T-helper 1 cell (primary cell): ENCODE results near the gene C19orf44.
"Not testable (repeated sequence)": the region's sequence is repeated elsewhere in the genome, so short reads cannot be mapped to it uniquely, and the experiment has no call there.

Experiments used
- DNase-seq, 5 donors: peaks; one replicate each; pipeline ENCODE4 v3.0.0-alpha.2; 2012 to 2020

Gene C19orf44

DNA sequence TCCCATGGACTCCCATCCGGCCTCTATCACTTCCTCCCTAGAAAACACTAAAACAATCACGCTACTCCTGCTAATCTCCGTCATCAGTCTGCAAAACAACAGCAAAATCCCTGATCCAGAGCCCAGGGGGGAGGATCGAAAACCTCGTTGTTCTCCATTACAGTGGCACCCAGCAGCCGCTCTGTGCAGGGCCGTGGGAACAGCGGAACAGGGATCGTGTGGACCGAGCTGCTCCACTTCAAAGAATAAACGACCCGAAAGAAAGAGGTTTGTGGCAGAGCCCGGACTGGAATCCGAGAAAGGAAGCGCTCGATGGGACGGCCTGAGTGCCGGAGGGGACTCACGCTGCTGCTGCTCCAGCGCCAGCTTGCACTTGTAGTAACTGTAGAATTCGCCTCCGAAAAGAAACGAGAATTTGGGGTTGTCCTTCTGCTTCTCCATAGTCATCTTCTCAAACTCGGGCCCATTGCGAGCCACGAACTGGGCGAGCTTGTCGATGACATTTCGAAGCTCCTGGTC lies 45.4 kb downstream of the C19orf44 start:
- peak in 1 of 5 donors; percentile 12 for DNase-seq

DNA sequence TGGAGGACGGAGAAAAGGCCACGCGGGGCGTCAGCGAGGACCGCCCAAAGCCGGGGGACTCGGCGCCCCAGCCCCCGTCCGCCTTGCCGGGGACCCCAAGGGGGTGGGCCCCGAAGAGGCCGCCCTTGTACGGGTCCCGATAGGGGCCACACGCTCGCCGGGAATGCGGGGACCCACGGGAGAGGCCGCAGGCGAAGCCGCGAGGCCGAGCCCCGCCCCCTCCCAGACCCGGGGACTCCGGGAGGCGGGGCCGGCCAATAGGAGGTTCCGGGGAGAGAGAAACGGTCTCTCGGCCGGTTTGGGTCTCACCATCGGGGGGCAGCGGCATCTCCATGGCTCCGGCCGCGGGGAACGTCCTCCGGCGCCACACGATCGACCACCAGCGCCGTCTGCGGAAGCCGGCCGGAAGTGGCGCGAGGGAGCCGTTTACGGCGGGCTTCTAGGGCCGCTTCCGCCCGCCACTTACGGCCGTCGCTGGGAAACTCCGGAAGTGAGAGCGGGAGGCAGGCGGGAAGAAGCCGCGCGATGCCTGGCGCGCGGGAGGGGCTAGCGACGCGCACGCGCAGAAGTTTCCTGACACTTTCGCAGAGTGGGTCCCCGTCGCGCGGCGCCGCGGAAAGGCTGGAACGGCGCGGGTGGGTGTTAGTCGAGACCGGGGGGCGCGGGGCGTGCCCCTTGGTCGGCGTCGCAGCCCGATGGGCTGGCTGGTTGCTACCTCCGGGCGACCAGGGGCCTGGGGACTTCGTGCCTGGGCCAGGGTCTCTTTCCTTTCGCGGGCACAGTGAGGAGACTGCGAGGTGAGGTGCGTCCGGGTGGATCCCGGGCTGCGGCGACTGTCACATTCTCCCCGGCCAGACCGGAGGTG lies 46.1 kb downstream of the C19orf44 start, which contains the start of gene CHERP:
CHERP (minus strand) TSS at position 393 of the 865 bp plus-strand sequence; CDS start at position 334, 59 bp downstream.
- DNase-seq = peak; percentile 90 to 95 (median 93)

- DNase-seq = no peak
These were observed 46.8 kb downstream of the C19orf44 start for GRCh38 chr19:16542910-16543472.

- not testable (repeated sequence) for DNase-seq
These were observed 47.5 kb downstream of the C19orf44 start for GRCh38 chr19:16543734-16544133.

- DNase-seq = no peak
These were observed 48.5 kb downstream of the C19orf44 start for GRCh38 chr19:16544473-16545231.

- DNase-seq = no peak
These were observed 52.8 kb downstream of the C19orf44 start for GRCh38 chr19:16548956-16549355.

DNA sequence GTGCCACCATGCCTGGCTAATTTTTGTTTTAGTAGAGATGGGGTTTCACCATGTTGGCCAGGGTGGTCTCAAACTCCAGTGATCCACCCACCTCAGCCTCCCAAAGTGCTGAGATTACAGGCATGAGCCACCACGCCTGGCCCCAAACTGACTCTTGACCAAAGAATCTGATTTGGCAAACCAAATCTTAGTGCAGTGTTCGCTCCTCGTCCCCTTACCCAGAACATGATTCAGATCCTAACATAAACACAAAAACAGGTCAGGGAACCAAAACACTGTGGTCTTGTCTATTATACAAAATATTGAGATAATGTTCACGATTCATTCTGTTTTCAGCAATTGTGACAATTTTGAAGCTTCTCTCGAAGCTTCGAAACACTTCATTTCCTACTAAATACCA lies 55.7 kb downstream of the C19orf44 start:
- not testable (repeated sequence) for DNase-seq

GRCh38 chr19:16554776-16555175 lies 58.6 kb downstream of the C19orf44 start:
- no peak for DNase-seq

- DNase-seq = no peak
These were observed 63.6 kb downstream of the C19orf44 start for GRCh38 chr19:16559780-16560276.

DNA sequence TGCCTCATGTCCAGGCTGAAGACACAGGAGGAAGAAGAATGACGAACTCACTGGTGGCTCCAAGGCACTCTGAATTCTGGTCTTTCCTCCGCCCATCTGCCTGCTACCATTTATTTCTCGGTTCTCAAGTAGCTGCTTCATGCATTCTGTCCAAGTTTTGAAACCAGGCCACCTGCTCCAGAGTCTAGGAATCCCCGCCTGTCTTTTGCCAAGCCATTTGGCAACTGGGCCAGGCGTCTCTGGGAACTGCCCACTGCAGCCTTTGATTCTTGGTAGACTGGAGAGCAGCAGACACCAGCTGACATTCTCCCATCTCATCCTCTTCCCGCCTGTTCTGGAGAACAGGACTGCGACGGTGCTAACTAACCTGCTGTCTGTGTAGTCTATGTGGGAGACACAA lies 65.2 kb downstream of the C19orf44 start:
- no peak for DNase-seq

GRCh38 chr19:16562608-16563025 lies 66.4 kb downstream of the C19orf44 start:
- DNase-seq = no peak

DNA sequence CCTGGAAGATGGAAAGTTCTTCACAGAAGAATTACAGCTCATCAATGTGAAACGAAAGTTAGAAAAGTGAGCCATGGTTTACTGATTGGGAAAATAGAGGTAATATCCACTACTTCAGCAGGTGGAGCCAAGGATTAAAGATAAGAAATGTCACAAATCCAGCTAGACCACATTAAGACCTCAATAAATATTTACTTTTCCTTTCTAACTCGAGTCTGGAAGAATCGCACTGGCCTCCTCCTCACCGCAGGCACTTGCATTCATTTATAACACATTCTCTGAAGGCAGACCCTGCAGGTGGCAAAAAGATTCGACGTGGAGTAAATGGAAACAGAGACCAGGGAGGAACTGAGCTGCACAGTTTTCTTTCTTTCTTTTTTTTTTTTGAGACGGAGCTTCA lies 68.6 kb downstream of the C19orf44 start:
- DNase-seq = no peak

DNA sequence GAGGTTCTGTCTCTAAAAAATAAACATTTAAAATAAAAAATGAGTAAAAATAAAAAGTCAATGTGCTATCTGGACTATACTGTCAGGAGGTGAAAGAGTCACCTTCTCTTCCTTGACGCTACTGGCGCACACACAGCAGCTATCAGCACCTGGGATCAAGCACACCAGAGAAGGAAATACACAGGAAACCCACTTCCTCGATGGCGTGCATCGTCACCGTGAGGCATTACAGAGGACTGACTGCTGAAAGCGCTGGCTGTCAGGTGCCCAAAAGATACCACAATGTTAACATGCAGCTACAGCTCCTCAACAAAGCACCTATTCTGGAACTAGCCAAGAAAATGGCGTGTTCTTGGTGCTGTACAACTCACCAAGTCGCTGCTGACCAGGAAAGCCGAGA lies 70.0 kb downstream of the C19orf44 start:
- DNase-seq = peak; percentile 74 to 92 (median 80)

GRCh38 chr19:16566702-16567101 lies 70.5 kb downstream of the C19orf44 start:
- no peak for DNase-seq

- no peak for DNase-seq
These were observed 73.6 kb downstream of the C19orf44 start for GRCh38 chr19:16569609-16570320.
